ENCODE data around the gene ALPL. TPM values are rescaled to one million over a fixed set of nuclear protein-coding genes. Genes with fewer than 3 reads are reported as not detected.

ALPL gene
- total and polyA plus RNA-seq, 9 of the 15 experiments (the other 6 are each of a cell fraction or from before 2014, with no cell fraction given): 0.04 to 0.38 (median 0.18) TPM; not detected in 4

- TF ChIP-seq, protein P1, sequence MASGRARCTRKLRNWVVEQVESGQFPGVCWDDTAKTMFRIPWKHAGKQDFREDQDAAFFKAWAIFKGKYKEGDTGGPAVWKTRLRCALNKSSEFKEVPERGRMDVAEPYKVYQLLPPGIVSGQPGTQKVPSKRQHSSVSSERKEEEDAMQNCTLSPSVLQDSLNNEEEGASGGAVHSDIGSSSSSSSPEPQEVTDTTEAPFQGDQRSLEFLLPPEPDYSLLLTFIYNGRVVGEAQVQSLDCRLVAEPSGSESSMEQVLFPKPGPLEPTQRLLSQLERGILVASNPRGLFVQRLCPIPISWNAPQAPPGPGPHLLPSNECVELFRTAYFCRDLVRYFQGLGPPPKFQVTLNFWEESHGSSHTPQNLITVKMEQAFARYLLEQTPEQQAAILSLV (tag; IDR thresholded peaks at IDR 0.05): no peak
- TF ChIP-seq ATF7 (IDR thresholded peaks at IDR 0.05) (no peak), ZNF3 (CRISPR knock-in tag; IDR thresholded peaks at IDR 0.05) (no peak)
These were observed 99.6 kb downstream of the ALPL start (continued) for GRCh38 chr1:21608798-21609197.

GRCh38 chr1:21610027-21610426 lies 100.8 kb downstream of the ALPL start:
- Histone ChIP-seq H3K4me3 (no peak overlapping the region), H3K79me2 (ENCODE audit: control insufficient read depth, insufficient read depth, low read length) (no peaks in the 10 kb centered on the region), H3K9ac (ENCODE audit: insufficient read depth in 1 of 2, low read depth in 2 of 2, low read length in 2 of 2) (peak overlapping the region in 1 of 2 experiments; percentile 73; a peak in 1 of 4 replicates), H3K9me3 (replicated peaks; ENCODE audit: control insufficient read depth, insufficient read depth, low read depth, low read length) (no peaks in the 10 kb centered on the region), H3K36me3 (ENCODE audit: control insufficient read depth, insufficient read depth, low read length) (peaks cover 56% of the 10 kb centered on the region), H2AFZ (ENCODE audit: low read depth, low read length) (no peak overlapping the region), H3K27ac (ENCODE audit: extremely low read depth, low read depth, low read length) (no peak overlapping the region), H4K20me1 (replicated peaks; ENCODE audit: control insufficient read depth, insufficient read depth, low read length) (no peaks in the 10 kb centered on the region), H3K9me1 (ENCODE audit: control insufficient read depth, insufficient read depth, low read length) (peaks cover 7% of the 10 kb centered on the region), H3K27me3 (ENCODE audit: control insufficient read depth in 2 of 2, insufficient read depth in 2 of 2, low read length in 2 of 2) (no peaks in the 10 kb centered on the region), H3K4me2 (ENCODE audit: insufficient read depth, low read length) (no peak overlapping the region), H3K4me1 (replicated peaks in 1 of 2; ENCODE audit: control insufficient read depth in 2 of 2, insufficient read depth in 2 of 2, low read length in 2 of 2) (peaks cover 56 to 80% of the 10 kb centered on the region in 2 experiments)
- in situ Hi-C loops (cut with MboI) (no loop called here), intact Hi-C loops (cut with micrococcal nuclease) (no loop called here)
- TF ChIP-seq KDM5B (IDR thresholded peaks at IDR 0.05; ENCODE audit: insufficient replicate concordance, low read depth, low read length) (no peak), WHSC1 (IDR thresholded peaks at IDR 0.05; ENCODE audit: low read length) (peak; percentile 82), DIDO1 (tag; IDR thresholded peaks at IDR 0.05; ENCODE audit: low read depth) (no peak)
- POLR2A ChIA-PET: interaction anchor here (0.9 to 2.5 kb wide), 6 partner anchors 11 to 169 kb away, joined by 3 to 11 read pairs (median 3); no protein-coding TSS in a partner anchor
- no TSS peak for BruUV-seq (replicated peaks)
- FAIRE-seq (no peak), DNase-seq (ENCODE audit: extremely low read depth in 1 of 4, low spot score in 3 of 4) (no peak), ATAC-seq (no peak)
- WGBS (ENCODE audit: insufficient coverage, low coverage, missing lambda C conversion rate): 93% methylated on average over 15 of the region's 16 CpGs
- CTCF ChIA-PET (ENCODE audit: low intra/inter-chr PET ratio): no interaction called here
